WTC11 (cell line): ENCODE measurements around the gene PRSS53. TPM values are rescaled to one million over a fixed set of nuclear protein-coding genes. Genes with fewer than 3 reads are reported as not detected.

Source experiments
- ATAC-seq: fragments of 200-7000 bp; cut with Tn5 transposase; 2 replicates; pipeline ENCODE4 v1.10.0; 2021; ENCODE audit warnings: mild to moderate bottlenecking, moderate library complexity
- CTCF ChIA-PET: fragments of 300-600 bp; sonication (Branson Sonifier 250); formaldehyde crosslinking; loops from one replicate; lab custom pipeline; 2021; ENCODE audit warnings: antibody characterized with exemption; lab: Charles Lee
- POLR2A ChIA-PET: fragments of 350-600 bp; sonication (Branson Sonifier 250); formaldehyde crosslinking; loops from one replicate; lab custom pipeline; 2021; ENCODE audit warnings: antibody characterized with exemption; lab: Charles Lee
- DNase-seq: peaks from one replicate; pipeline ENCODE4 v3.0.0; 2021; ENCODE audit warnings: low spot score
- H3K27ac Mint-ChIP-seq: 2 replicates; pipeline ENCODE4 v1.8.0; 2021; ENCODE audit warnings: mixed read lengths
- H3K27me3 Mint-ChIP-seq: 2 replicates; pipeline ENCODE4 v1.8.0; 2021; ENCODE audit warnings: low read depth, mild to moderate bottlenecking, moderate library complexity, mixed read lengths
- H3K36me3 Mint-ChIP-seq: 2 replicates; pipeline ENCODE4 v1.8.0; 2021; ENCODE audit warnings: mixed read lengths
- H3K4me1 Mint-ChIP-seq: 2 replicates; pipeline ENCODE4 v1.8.0; 2022; ENCODE audit warnings: mixed read lengths
- H3K4me3 Mint-ChIP-seq: 2 replicates; pipeline ENCODE4 v1.8.0; 2021; ENCODE audit warnings: mild to moderate bottlenecking, moderate library complexity, mixed read lengths
- H3K9me3 Mint-ChIP-seq: 2 replicates; pipeline ENCODE4 v1.8.0; 2021; ENCODE audit warnings: mixed read lengths
- AFF4 ChIP-seq: sonication (generic); formaldehyde crosslinking; IDR thresholded peaks from 2 replicates; pipeline ENCODE4 v1.8.1; 2023; ENCODE audit warnings: mild to moderate bottlenecking, missing genetic modification reagents, borderline replicate concordance
- ARID4B ChIP-seq: sonication (generic); formaldehyde crosslinking; IDR thresholded peaks from 2 replicates; pipeline ENCODE4 v1.8.0; 2023; ENCODE audit warnings: missing genetic modification reagents, mild to moderate bottlenecking, borderline replicate concordance
- ATF1 ChIP-seq: sonication (generic); formaldehyde crosslinking; IDR thresholded peaks from 2 replicates; pipeline ENCODE4 v1.8.1; 2023; ENCODE audit warnings: mild to moderate bottlenecking, moderate library complexity, missing genetic modification reagents
- E2F4 ChIP-seq: sonication (generic); formaldehyde crosslinking; IDR thresholded peaks from 2 replicates; pipeline ENCODE4 v1.8.1; 2022; ENCODE audit warnings: low read depth, mild to moderate bottlenecking, moderate library complexity, missing genetic modification reagents, borderline replicate concordance
- GABPB1 ChIP-seq: sonication (generic); formaldehyde crosslinking; IDR thresholded peaks from 2 replicates; pipeline ENCODE4 v1.8.1; 2023; ENCODE audit warnings: mild to moderate bottlenecking, missing genetic modification reagents
- GTF2I ChIP-seq: fragments of 250-450 bp; sonication (Bioruptor Pico); conservative IDR thresholded peaks from 2 replicates; pipeline ENCODE4 v1.4.0; 2021; ENCODE audit warnings: mild to moderate bottlenecking
- HMGA2 ChIP-seq: fragments of 250-450 bp; sonication (Bioruptor Pico); IDR thresholded peaks from 2 replicates; pipeline ENCODE4 v1.4.0; 2021; ENCODE audit warnings: mild to moderate bottlenecking, moderate library complexity
- NFATC4 ChIP-seq: fragments of 250-450 bp; sonication (Bioruptor Pico); IDR thresholded peaks from 2 replicates; pipeline ENCODE4 v1.9.0; 2021; ENCODE audit warnings: mild to moderate bottlenecking
- TCF7 ChIP-seq: sonication (generic); formaldehyde crosslinking; IDR thresholded peaks from 2 replicates; pipeline ENCODE4 v1.8.0; 2022; ENCODE audit warnings: mild to moderate bottlenecking, low read depth, missing genetic modification reagents, moderate library complexity
- TEAD1 ChIP-seq: sonication (generic); formaldehyde crosslinking; IDR thresholded peaks from 2 replicates; pipeline ENCODE4 v1.8.0; 2022; ENCODE audit warnings: mild to moderate bottlenecking, missing genetic modification reagents
- ZMAT4 ChIP-seq: fragments of 250-450 bp; sonication (Bioruptor Pico); IDR thresholded peaks from 2 replicates; pipeline ENCODE4 v1.9.0; 2021; ENCODE audit warnings: mild to moderate bottlenecking
- ZNF121 ChIP-seq: sonication (generic); formaldehyde crosslinking; IDR thresholded peaks from 2 replicates; pipeline ENCODE4 v1.8.0; 2023; ENCODE audit warnings: missing genetic modification reagents
- ZNF263 ChIP-seq: sonication (generic); formaldehyde crosslinking; IDR thresholded peaks from 2 replicates; pipeline ENCODE4 v1.8.1; 2022; ENCODE audit warnings: low read depth, mild to moderate bottlenecking, moderate library complexity, missing genetic modification reagents
- ZNF416 ChIP-seq: fragments of 250-450 bp; sonication (Bioruptor Pico); IDR thresholded peaks from 2 replicates; pipeline ENCODE4 v1.9.0; 2021; ENCODE audit warnings: mild to moderate bottlenecking, inconsistent platforms
- ZNF423 ChIP-seq: fragments of 250-450 bp; sonication (Bioruptor Pico); IDR thresholded peaks from 2 replicates; pipeline ENCODE4 v2.1.2; 2022; ENCODE audit warnings: mild to moderate bottlenecking, moderate library complexity
- ZNF425 ChIP-seq: fragments of 250-450 bp; sonication (Bioruptor Pico); conservative IDR thresholded peaks from 2 replicates; pipeline ENCODE4 v1.9.0; 2021; ENCODE audit warnings: mild to moderate bottlenecking
- ZSCAN18 ChIP-seq: fragments of 250-450 bp; sonication (Bioruptor Pico); IDR thresholded peaks from 2 replicates; pipeline ENCODE4 v2.1.2; 2022; ENCODE audit warnings: mild to moderate bottlenecking, moderate library complexity
- total RNA-seq: library from RNA; stranded (reverse); gene quantifications from 3 replicates; pipeline ENCODE4 v1.2.3, GENCODE V29; 2021

Gene PRSS53
- total RNA-seq, 1 experiment from 2014 or later, result 4.9 TPM

GRCh38 chr16:31082368-31083045 lies 6.2 kb downstream of the PRSS53 start (continued):
- TF ChIP-seq ZSCAN18 (CRISPR knock-in tag), result no peak

GRCh38 chr16:31081428-31082351 lies 7.1 kb downstream of the PRSS53 start:
- H3K4me3 Mint-ChIP-seq, result no peak overlapping the region
- H3K27ac Mint-ChIP-seq, result peak overlapping the region; percentile 74
- H3K36me3 Mint-ChIP-seq, result peaks cover 30% of the 10 kb centered on the region
- H3K4me1 Mint-ChIP-seq, result no peaks in the 10 kb centered on the region
- no peak for DNase-seq
- ATAC-seq, result no peak
- POLR2A ChIA-PET, result no interaction called here
- no peak for TF ChIP-seq TEAD1 (CRISPR knock-in tag)
- TF ChIP-seq HMGA2, result no peak
- TF ChIP-seq NFATC4 (CRISPR knock-in tag), result no peak
- no peak for TF ChIP-seq ZNF416 (CRISPR knock-in tag)
- TF ChIP-seq ZNF425 (CRISPR knock-in tag), result no peak
- no peak for TF ChIP-seq ATF1 (CRISPR knock-in tag)
- no peak for TF ChIP-seq AFF4
- TF ChIP-seq ZNF423 (CRISPR knock-in tag), result no peak
- TF ChIP-seq TCF7, result no peak
- TF ChIP-seq ZNF121 (CRISPR knock-in tag), result no peak
- H3K27me3 Mint-ChIP-seq, result no peaks in the 10 kb centered on the region
- CTCF ChIA-PET, result no interaction called here
- H3K9me3 Mint-ChIP-seq, result no peaks in the 10 kb centered on the region

GRCh38 chr16:31080756-31081419 lies 7.9 kb downstream of the PRSS53 start:
- Mint-ChIP-seq H3K9me3 (no peaks in the 10 kb centered on the region), H3K27me3 (no peaks in the 10 kb centered on the region), H3K4me1 (no peaks in the 10 kb centered on the region), H3K27ac (no peak overlapping the region), H3K4me3 (no peak overlapping the region), H3K36me3 (peaks cover 30% of the 10 kb centered on the region)
- no peak for ATAC-seq
- ChIA-PET CTCF (interaction anchor here (1.6 kb wide), 1 partner anchor 62 kb away, joined by 8 read pairs; no protein-coding TSS in a partner anchor), POLR2A (interaction anchor here (0.5 kb wide), 1 partner anchor 387 kb away, joined by 3 read pairs; no protein-coding TSS in a partner anchor)
- DNase-seq, result no peak
- TF ChIP-seq ZNF121 (CRISPR knock-in tag), result no peak
- TF ChIP-seq GABPB1 (CRISPR knock-in tag), result no peak
- TF ChIP-seq E2F4 (CRISPR knock-in tag), result no peak
- no peak for TF ChIP-seq ARID4B (CRISPR knock-in tag)
- no peak for TF ChIP-seq TEAD1 (CRISPR knock-in tag)
- TF ChIP-seq GTF2I (CRISPR knock-in tag), result no peak
- TF ChIP-seq ZMAT4 (CRISPR knock-in tag), result no peak
- no peak for TF ChIP-seq ZNF263 (CRISPR knock-in tag)
